Karpas-422 (cell line): Measurements from ENCODE around the gene ABI3BP. TPM values are rescaled to one million over a fixed set of nuclear protein-coding genes. Genes with fewer than 3 reads are reported as not detected.

Experiments
- DNase-seq: peaks from one replicate; pipeline ENCODE4 v3.0.0-alpha.2; 2015
- H2AFZ ChIP-seq: fragments of 200-600 bp; sonication (generic); 2 replicates; pipeline ENCODE4 v1.6.1; 2014; ENCODE audit warnings: antibody characterized with exemption, low read length, mixed read lengths
- H3K27ac ChIP-seq: fragments of 200-600 bp; sonication (generic); 2 replicates; pipeline ENCODE4 v1.5.1; 2014; ENCODE audit warnings: mild to moderate bottlenecking, low read length, moderate library complexity
- H3K27me3 ChIP-seq: fragments of 200-600 bp; sonication (generic); 2 replicates; pipeline ENCODE4 v1.6.1; 2014; ENCODE audit warnings: low read length, mixed read lengths
- H3K36me3 ChIP-seq: fragments of 200-600 bp; sonication (generic); 2 replicates; pipeline ENCODE4 v1.6.1; 2014; ENCODE audit warnings: low read length, mixed read lengths; ENCODE audit not compliant: insufficient read depth
- H3K4me1 ChIP-seq: fragments of 200-600 bp; sonication (generic); 2 replicates; pipeline ENCODE4 v1.6.1; 2014; ENCODE audit warnings: mild to moderate bottlenecking, low read length, mixed read lengths
- H3K4me2 ChIP-seq: fragments of 200-600 bp; sonication (generic); 2 replicates; pipeline ENCODE4 v1.6.1; 2014; ENCODE audit warnings: low read length, low read depth, mild to moderate bottlenecking; ENCODE audit not compliant: poor library complexity, severe bottlenecking
- H3K4me3 ChIP-seq: fragments of 200-600 bp; sonication (generic); 2 replicates; pipeline ENCODE4 v1.5.1; 2014; ENCODE audit warnings: mild to moderate bottlenecking, antibody characterized with exemption, low read length, mixed read lengths
- H3K79me2 ChIP-seq: fragments of 200-600 bp; sonication (generic); 2 replicates; pipeline ENCODE4 v1.6.1; 2014; ENCODE audit warnings: mild to moderate bottlenecking, low read length, mixed read lengths
- H3K9ac ChIP-seq: fragments of 200-600 bp; sonication (generic); 2 replicates; pipeline ENCODE4 v1.6.0; 2014; ENCODE audit warnings: low read length
- H3K9me2 ChIP-seq: fragments of 200-600 bp; sonication (generic), shearing (Covaris generic); replicated peaks from 2 replicates; pipeline ENCODE4 v1.6.0; 2014; ENCODE audit warnings: mild to moderate bottlenecking, low read length, moderate library complexity; ENCODE audit not compliant: insufficient read depth
- H3K9me3 ChIP-seq: fragments of 300-700, 200-600 bp; sonication (generic); 2 replicates; pipeline ENCODE4 v1.6.1; 2014; ENCODE audit warnings: low read length, mixed read lengths
- H4K20me1 ChIP-seq: fragments of 200-600 bp; sonication (generic); 2 replicates; pipeline ENCODE4 v1.6.1; 2014; ENCODE audit warnings: mild to moderate bottlenecking, antibody characterized with exemption, low read length, low read depth; ENCODE audit not compliant: insufficient read depth
- total RNA-seq: library from RNA; depleted of rRNA; stranded (reverse); fragments of >200 nt; shearing (Covaris generic); gene quantifications from 2 replicates; pipeline ENCODE4 v1.2.3, GENCODE V29; 2014; ENCODE audit warnings: low replicate concordance

Gene ABI3BP
- total RNA-seq, 1 experiment from 2014 or later, result not detected

GRCh38 chr3:100970477-100970990, 22.7 kb downstream of the ABI3BP start:
- Histone ChIP-seq H3K4me2 (no peak overlapping the region), H3K36me3 (no peaks in the 10 kb centered on the region), H3K27ac (no peak overlapping the region), H3K9me3 (no peaks in the 10 kb centered on the region), H2AFZ (no peak overlapping the region), H3K27me3 (no peaks in the 10 kb centered on the region), H3K4me1 (no peaks in the 10 kb centered on the region), H3K4me3 (no peak overlapping the region), H4K20me1 (no peaks in the 10 kb centered on the region), H3K9ac (no peak overlapping the region), H3K79me2 (no peaks in the 10 kb centered on the region), H3K9me2 (no peaks in the 10 kb centered on the region)
- DNase-seq, result no peak

DNA sequence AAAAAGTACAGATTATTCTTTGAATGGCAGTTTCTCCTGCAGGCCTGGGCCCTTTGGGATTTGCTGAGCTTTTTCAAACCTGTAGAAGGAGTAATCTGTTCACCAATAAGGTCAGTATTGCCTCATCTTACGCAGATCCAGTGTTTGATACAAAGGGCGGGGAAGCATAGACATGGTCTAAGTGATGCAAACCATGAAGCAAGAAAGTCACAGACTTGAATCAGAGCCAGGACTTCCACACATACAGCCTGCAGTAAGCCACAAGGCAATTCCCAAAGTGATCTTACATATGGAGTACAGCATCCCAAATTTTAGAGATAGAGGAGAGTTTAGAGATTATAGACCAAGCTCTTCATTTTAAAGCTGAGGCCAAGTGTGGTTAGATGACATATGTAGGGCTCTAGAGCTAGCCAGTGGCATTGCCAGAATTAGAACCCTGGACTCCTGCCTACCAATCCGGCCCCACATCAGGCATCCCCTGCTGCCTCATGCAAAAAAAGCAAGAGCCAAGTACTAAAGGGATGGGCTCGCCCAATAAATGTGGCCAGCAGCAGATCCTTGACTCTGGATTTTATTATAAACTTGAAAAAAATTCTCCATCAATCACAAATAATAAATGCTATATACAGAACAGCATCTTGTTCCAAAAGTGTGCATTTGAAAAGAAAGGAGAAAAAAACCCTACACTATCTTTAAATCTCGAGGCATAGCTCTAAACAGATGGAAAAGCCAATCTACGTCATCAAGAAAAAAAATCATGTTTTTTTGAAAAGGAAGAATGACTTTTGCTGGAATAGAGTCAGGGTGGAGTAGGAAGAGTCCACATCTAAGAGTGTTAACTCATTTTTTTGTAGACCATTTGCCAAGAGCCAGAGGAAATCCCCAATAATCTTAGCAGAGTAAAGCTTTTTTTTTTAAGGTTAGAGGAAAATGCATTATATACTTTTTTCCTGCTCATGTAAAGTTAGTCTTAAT, 24.0 kb downstream of the ABI3BP start:
- H3K9me3 ChIP-seq, result no peaks in the 10 kb centered on the region
- no peak overlapping the region for H3K4me3 ChIP-seq
- H4K20me1 ChIP-seq, result no peaks in the 10 kb centered on the region
- H3K27ac ChIP-seq, result no peak overlapping the region
- no peaks in the 10 kb centered on the region for H3K4me1 ChIP-seq
- no peak overlapping the region for H2AFZ ChIP-seq
- H3K4me2 ChIP-seq, result no peak overlapping the region
- no peaks in the 10 kb centered on the region for H3K79me2 ChIP-seq
- H3K36me3 ChIP-seq, result no peaks in the 10 kb centered on the region
- no peaks in the 10 kb centered on the region for H3K27me3 ChIP-seq
- no peak overlapping the region for H3K9ac ChIP-seq
- DNase-seq, result no peak
- H3K9me2 ChIP-seq, result no peaks in the 10 kb centered on the region

GRCh38 chr3:100966807-100967206, 26.4 kb downstream of the ABI3BP start:
- Histone ChIP-seq H3K4me3 (no peak overlapping the region), H4K20me1 (no peaks in the 10 kb centered on the region), H3K9me3 (no peaks in the 10 kb centered on the region), H3K9ac (no peak overlapping the region), H3K27ac (no peak overlapping the region), H3K27me3 (no peaks in the 10 kb centered on the region), H2AFZ (no peak overlapping the region), H3K4me1 (no peaks in the 10 kb centered on the region), H3K79me2 (no peaks in the 10 kb centered on the region), H3K9me2 (no peaks in the 10 kb centered on the region), H3K36me3 (no peaks in the 10 kb centered on the region), H3K4me2 (no peak overlapping the region)
- DNase-seq, result no peak

DNA sequence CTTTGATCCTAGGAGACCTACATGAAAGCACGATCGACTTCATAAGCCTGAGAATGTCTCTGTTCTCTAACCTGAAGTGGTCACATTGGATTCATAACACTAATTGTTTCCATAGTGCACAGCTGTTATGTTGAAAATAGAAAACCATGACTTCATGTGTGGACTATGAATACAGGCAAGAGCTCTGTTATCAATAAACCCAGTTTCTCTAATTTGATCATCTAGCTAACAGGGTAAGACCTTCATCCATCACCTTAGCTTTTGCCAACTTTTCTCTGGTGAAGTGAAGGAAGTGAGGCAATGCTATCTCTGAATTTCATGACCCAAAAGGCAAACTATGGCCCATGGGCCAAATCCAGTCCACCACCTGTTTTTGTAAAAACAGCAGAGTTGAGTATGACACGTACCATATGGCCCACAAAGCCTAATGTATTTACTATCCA, 27.2 kb downstream of the ABI3BP start:
- H2AFZ ChIP-seq, result no peak overlapping the region
- no peak overlapping the region for H3K4me2 ChIP-seq
- no peaks in the 10 kb centered on the region for H3K27me3 ChIP-seq
- no peak for DNase-seq
- H3K79me2 ChIP-seq, result no peaks in the 10 kb centered on the region
- H3K9me2 ChIP-seq, result no peaks in the 10 kb centered on the region
- H3K9ac ChIP-seq, result no peak overlapping the region
- H3K9me3 ChIP-seq, result no peaks in the 10 kb centered on the region
- no peak overlapping the region for H3K4me3 ChIP-seq
- no peak overlapping the region for H3K27ac ChIP-seq
- H4K20me1 ChIP-seq, result no peaks in the 10 kb centered on the region
- no peaks in the 10 kb centered on the region for H3K36me3 ChIP-seq
- no peaks in the 10 kb centered on the region for H3K4me1 ChIP-seq

DNA sequence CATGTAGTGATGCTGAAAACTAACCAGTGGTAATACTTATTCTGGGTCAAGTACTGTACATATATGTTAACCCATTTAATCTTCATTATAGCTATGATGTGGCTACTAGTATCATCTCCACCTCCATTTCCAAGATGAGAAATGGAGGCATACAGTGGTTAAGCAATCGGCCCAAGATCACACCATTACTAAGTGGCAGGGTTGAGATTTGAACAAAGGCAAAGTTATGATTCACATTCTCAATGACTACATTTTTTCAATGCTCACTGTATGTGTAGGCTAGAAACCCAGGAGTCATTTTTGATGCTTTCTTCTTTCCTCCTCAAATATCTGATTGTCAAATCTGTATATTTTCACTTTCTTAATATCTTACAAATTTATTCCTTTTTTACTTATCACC, 30.2 kb downstream of the ABI3BP start:
- no peaks in the 10 kb centered on the region for H3K27me3 ChIP-seq
- H3K79me2 ChIP-seq, result no peaks in the 10 kb centered on the region
- no peaks in the 10 kb centered on the region for H3K9me3 ChIP-seq
- no peaks in the 10 kb centered on the region for H3K9me2 ChIP-seq
- H3K4me1 ChIP-seq, result no peaks in the 10 kb centered on the region
- H3K4me2 ChIP-seq, result no peak overlapping the region
- no peak overlapping the region for H2AFZ ChIP-seq
- H3K9ac ChIP-seq, result no peak overlapping the region
- no peak overlapping the region for H3K4me3 ChIP-seq
- H4K20me1 ChIP-seq, result no peaks in the 10 kb centered on the region
- no peak for DNase-seq
- no peaks in the 10 kb centered on the region for H3K36me3 ChIP-seq
- no peak overlapping the region for H3K27ac ChIP-seq

DNA sequence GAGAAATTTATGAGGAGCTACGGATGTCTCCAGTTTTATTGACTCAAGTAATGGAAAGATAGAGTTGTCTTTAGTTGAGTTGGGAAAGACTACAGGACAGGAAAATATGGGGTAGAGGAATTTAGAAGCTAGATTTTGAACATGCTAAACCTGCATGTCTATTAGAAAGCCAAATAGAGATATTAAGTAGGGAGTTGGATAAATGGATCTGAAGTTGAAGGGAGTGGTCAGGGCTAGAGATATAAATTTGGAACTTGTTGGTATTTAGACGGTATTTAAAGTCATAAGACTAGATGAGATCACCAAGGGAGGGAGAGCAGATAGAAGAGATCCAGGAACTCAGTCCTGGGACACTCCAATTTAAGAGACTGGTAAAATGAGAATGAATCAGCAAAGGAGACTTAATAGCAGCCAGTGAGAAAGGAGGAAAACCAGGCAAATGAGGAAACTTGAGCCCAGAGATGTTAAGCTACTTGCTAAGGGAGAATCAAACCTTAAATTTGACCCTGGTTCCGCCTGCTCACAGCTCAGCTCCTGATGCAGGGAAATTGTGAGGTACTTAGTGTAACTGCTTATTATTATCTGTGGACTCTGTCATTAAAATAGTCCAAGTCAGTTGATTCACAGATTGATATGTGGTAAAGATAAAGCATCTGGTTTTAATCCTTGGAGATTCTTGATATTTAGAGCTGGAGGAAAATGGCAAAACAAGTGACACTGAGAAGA, 35.8 kb downstream of the ABI3BP start:
- no peak for DNase-seq
- Histone ChIP-seq H3K4me3 (no peak overlapping the region), H3K27ac (no peak overlapping the region), H4K20me1 (no peaks in the 10 kb centered on the region), H3K27me3 (no peaks in the 10 kb centered on the region), H3K4me1 (no peaks in the 10 kb centered on the region), H3K9ac (no peak overlapping the region), H3K4me2 (no peak overlapping the region), H3K36me3 (no peaks in the 10 kb centered on the region), H3K9me2 (no peaks in the 10 kb centered on the region), H3K79me2 (no peaks in the 10 kb centered on the region), H3K9me3 (no peaks in the 10 kb centered on the region), H2AFZ (no peak overlapping the region)

DNA sequence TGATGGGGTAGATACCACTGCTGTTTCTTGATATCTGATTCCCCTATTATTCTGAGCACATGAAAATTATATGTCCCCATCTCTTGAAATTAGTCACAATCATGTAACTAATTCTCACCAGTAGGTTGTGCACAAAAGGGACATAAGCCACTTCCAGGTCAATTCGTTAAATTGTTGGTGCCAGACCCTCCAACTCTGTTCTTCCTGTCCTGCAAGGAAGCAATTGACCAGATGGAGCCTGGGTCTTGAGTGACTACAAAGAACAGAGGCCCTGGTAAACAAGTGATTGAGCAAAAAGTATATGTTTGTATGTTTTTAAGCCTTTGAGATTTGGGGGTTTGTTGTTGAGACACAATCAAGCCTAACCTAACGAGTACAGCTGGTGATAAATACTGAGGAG, 36.9 kb downstream of the ABI3BP start:
- Histone ChIP-seq H3K27ac (no peak overlapping the region), H3K9me3 (no peaks in the 10 kb centered on the region), H2AFZ (no peak overlapping the region), H3K36me3 (no peaks in the 10 kb centered on the region), H4K20me1 (no peaks in the 10 kb centered on the region), H3K4me1 (no peaks in the 10 kb centered on the region), H3K4me3 (no peak overlapping the region), H3K79me2 (no peaks in the 10 kb centered on the region), H3K27me3 (no peaks in the 10 kb centered on the region), H3K4me2 (no peak overlapping the region), H3K9ac (no peak overlapping the region), H3K9me2 (no peaks in the 10 kb centered on the region)
- no peak for DNase-seq

DNA sequence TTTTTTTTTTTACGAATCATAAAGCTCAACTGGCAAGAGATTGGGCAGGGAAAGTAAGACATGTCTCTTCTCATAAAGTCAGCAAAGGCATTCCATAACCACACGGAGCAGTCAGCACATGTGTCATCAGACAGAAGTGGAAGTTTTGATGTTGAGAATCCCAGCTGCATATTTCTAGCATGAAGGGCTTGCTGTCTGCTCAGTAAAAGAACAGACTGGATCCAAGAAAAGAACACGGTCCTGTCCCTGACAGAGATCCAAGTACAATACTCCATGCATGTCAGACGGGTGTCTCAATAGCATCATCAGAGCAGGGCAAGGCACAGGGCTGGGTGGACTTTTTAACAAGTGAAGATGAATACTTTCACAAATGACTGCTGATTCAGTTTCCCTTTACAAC, 38.2 kb downstream of the ABI3BP start:
- Histone ChIP-seq H3K79me2 (no peaks in the 10 kb centered on the region), H3K27me3 (no peaks in the 10 kb centered on the region), H3K9me2 (no peaks in the 10 kb centered on the region), H3K36me3 (no peaks in the 10 kb centered on the region), H2AFZ (no peak overlapping the region), H3K9ac (no peak overlapping the region), H3K9me3 (no peaks in the 10 kb centered on the region), H4K20me1 (no peaks in the 10 kb centered on the region), H3K4me3 (no peak overlapping the region), H3K27ac (no peak overlapping the region), H3K4me2 (no peak overlapping the region), H3K4me1 (no peaks in the 10 kb centered on the region)
- DNase-seq, result no peak
